ENCODE measurements around the gene PTGIS. TPM values are rescaled to one million over a fixed set of nuclear protein-coding genes. Genes with fewer than 3 reads are reported as not detected.

PTGIS gene
- total RNA-seq, 4 donors from 2014 or later = 4.4 to 41.2 (median 16.2) TPM

DNA sequence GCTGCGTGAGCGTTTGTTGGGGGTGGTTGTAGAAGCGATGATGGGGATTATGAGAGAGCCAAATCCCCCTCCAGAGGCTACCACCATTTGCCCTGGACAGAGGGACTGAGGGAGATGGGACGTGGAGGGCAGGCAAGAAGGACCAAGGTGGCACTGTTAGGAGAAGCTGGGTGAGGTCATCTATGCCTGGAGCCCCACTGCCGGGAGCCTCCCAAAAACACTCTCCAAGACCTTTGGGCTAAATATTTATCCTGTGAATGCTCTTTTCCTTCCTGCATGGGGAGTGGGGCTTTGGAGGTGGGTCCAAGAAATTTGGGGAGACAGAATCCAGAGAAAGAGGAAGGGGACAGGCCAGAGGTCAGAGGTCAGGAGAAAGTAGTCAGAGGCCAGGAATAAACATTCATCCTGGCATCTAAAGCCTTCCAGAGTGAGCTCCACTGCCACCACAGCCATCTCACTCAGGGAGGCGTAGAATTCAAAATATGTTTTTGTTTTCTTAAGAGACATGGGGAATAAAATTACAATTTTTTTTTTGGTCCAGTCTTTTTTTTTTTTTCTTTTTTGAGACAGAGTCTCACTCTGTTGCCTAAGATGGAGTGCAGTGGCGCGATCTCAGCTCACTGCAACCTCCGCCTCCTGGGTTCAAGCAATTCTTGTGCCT, 17.8 kb upstream of the PTGIS start:
- no peak for DNase-seq
- Histone ChIP-seq H3K27me3 (no peaks in the 10 kb centered on the region), H3K4me1 (peaks cover 4 to 5% of the 10 kb centered on the region in 2 donors), H3K27ac (no peak overlapping the region), H3K9me3 (no peaks in the 10 kb centered on the region), H3K4me3 (replicated peaks in 1 of 3) (no peak overlapping the region), H3K36me3 (no peaks in the 10 kb centered on the region)
- WGBS, 2 donors = 83 to 90% methylated on average over 9 of the region's 9 CpGs
- intact Hi-C loops (cut with DNase I) = no loop called here
- TF ChIP-seq POLR2A (IDR thresholded peaks at IDR 0.05) = no peak
- TF ChIP-seq, protein P1, sequence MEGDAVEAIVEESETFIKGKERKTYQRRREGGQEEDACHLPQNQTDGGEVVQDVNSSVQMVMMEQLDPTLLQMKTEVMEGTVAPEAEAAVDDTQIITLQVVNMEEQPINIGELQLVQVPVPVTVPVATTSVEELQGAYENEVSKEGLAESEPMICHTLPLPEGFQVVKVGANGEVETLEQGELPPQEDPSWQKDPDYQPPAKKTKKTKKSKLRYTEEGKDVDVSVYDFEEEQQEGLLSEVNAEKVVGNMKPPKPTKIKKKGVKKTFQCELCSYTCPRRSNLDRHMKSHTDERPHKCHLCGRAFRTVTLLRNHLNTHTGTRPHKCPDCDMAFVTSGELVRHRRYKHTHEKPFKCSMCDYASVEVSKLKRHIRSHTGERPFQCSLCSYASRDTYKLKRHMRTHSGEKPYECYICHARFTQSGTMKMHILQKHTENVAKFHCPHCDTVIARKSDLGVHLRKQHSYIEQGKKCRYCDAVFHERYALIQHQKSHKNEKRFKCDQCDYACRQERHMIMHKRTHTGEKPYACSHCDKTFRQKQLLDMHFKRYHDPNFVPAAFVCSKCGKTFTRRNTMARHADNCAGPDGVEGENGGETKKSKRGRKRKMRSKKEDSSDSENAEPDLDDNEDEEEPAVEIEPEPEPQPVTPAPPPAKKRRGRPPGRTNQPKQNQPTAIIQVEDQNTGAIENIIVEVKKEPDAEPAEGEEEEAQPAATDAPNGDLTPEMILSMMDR (IDR thresholded peaks at IDR 0.05) = no peak

DNA sequence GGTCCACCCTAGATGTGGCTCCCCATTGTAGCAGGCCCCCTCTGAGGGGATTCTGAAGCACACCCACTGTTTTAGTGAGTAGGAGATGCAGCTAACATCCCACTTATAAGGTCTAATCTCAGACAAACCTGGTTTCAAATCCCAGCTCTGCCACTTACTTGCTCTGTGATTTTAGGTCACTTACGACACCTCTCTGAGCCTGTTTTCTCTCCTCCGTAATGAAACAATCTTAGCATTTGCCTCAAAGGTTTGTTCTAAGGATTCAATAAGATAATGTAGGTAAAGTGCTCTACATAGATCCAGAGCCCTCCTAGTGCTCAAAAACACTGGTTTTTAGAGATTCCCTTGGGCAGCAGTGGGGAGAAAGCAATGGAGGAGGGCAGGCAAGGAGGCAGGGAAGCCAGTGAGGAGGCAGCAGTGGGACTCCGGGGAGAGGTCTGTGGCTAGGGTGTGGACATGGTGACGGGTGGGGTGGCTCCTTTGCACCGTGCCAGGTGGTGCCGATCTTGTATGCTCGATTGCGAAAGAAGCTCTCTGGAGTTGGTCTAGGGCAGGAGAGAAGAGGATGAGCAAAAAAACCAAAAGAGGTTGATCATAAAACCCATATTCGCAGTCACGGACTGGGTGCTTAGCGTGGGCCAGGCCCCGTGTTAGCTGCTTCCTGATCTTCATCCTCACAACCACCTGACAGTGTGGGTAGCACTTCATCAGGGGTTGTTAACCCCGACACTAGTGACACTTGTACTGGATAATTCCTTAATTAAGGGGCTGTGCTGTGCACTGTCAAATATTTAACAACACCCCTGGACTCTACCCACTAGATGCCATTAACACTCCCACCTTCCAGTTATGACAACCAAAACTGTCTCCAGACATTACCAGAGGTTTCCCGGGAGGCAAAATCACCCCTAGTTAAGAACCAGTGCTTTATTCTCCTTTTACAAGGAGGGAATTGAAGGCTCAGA, 16.8 kb upstream of the PTGIS start:
- H3K27me3 ChIP-seq = no peaks in the 10 kb centered on the region
- no peaks in the 10 kb centered on the region for H3K9me3 ChIP-seq
- no peak overlapping the region for H3K4me3 ChIP-seq (replicated peaks in 1 of 3)
- H3K4me1 ChIP-seq = peaks cover 4 to 5% of the 10 kb centered on the region in 2 donors
- H3K27ac ChIP-seq = peak overlapping the region in 1 of 3 donors; percentile 30
- DNase-seq = no peak
- WGBS, 2 donors = 78 to 90% methylated on average over 14 of the region's 14 CpGs
- no peaks in the 10 kb centered on the region for H3K36me3 ChIP-seq
- TF ChIP-seq, protein P1 (IDR thresholded peaks at IDR 0.05) = no peak
- intact Hi-C loops (cut with DNase I) = no loop called here

DNA sequence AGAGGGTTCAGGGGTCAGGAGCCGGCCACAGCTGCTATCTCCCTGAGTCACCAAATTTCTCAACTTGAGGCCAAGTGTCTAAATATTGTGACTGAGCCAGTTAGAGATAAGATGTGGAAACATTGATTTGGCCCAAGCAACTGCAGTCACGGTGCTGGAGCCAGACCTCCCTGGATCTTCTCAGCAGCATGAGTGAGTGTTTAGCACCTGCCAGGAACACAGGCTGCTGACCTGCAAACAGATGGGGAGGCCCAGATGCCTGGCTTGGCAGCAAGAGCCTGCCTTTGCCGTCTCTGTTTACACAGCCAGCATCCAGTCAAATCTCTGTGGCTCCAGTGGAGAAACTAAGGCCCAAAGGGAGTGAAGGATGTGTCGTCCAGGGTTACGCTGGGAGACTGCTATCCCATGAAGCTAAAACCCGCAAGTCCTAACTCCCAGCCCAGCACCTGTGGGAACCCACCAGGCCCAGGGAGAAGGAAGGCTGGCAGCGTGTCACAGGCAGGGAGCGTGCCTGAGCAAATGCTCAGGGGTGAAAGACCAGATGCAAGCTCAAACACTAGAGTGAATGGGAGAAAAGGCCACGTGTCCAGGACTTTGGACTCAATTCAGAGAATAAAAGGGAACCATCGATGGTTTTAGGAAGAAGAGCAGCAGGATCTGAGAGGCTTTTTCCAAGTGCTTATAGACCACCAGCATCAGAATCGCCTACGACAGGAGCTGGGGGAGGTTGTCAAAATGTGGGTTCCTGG, 15.9 kb upstream of the PTGIS start:
- peak; percentile 32 for DNase-seq
- TF ChIP-seq POLR2A (IDR thresholded peaks at IDR 0.05) = no peak
- TF ChIP-seq, protein P1 (IDR thresholded peaks at IDR 0.05) = no peak
- 60 to 70% methylated on average over 11 to 12 of the region's 12 CpGs for WGBS, 2 donors
- Histone ChIP-seq H3K9me3 (no peaks in the 10 kb centered on the region), H3K27me3 (no peaks in the 10 kb centered on the region), H3K4me3 (replicated peaks in 1 of 3) (no peak overlapping the region), H3K27ac (no peak overlapping the region), H3K4me1 (peaks cover 4 to 5% of the 10 kb centered on the region in 2 donors), H3K36me3 (no peaks in the 10 kb centered on the region)
- intact Hi-C loops (cut with DNase I) = no loop called here

DNA sequence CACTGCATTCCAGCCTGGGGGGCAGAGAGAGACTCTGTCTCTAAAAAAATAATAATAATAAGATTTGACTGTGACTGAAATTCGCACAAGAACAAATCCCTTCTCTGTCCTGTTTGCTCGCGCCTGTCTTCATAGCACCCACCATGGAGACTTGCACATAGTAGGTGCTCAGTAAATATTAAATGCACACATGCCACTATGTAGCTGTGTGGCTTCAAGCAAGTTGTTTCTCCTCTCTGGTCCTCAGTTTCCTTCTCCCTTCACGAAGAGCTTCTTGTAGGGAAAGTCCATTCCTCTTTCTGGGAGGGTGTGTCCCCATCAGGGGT, 15.4 kb upstream of the PTGIS start:
- no peaks in the 10 kb centered on the region for H3K36me3 ChIP-seq
- H3K27me3 ChIP-seq = no peaks in the 10 kb centered on the region
- peaks cover 4 to 5% of the 10 kb centered on the region in 2 donors for H3K4me1 ChIP-seq
- no peak overlapping the region for H3K27ac ChIP-seq
- H3K9me3 ChIP-seq = no peaks in the 10 kb centered on the region
- intact Hi-C loops (cut with DNase I) = no loop called here
- 81 to 91% methylated on average over 4 of the region's 4 CpGs for WGBS, 2 donors
- no peak for TF ChIP-seq POLR2A (IDR thresholded peaks at IDR 0.05)
- TF ChIP-seq, protein P1 (IDR thresholded peaks at IDR 0.05) = no peak
- no peak overlapping the region for H3K4me3 ChIP-seq (replicated peaks in 1 of 3)
- DNase-seq = no peak

All from thyroid gland (tissue), 4 donors.